Measurements from ENCODE around the gene MAP3K8.

DNA sequence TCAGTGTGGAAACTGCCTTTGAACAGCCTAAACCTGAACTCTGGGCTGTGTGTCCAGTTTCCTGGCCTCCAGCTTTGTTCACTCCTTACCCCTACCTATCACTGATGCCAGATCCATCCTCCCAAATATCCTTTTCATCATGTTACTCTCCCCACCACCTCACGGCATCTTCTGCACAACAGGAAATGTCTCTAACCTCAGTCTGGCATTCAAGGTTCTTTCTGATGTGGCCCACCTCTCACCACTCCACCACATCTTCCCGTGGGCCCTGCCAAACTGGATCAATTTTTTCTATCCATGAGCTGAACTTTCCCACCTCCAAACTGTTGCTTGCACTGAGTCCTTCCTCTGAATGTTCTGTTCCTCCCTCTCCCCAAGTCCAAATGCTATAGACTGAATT lies 35.8 kb upstream of the MAP3K8 start:
- no peak for TF ChIP-seq TAF1 (IDR thresholded peaks at IDR 0.05; ENCODE audit: borderline replicate concordance, insufficient read depth, low read length)
- TF ChIP-seq, protein P1, sequence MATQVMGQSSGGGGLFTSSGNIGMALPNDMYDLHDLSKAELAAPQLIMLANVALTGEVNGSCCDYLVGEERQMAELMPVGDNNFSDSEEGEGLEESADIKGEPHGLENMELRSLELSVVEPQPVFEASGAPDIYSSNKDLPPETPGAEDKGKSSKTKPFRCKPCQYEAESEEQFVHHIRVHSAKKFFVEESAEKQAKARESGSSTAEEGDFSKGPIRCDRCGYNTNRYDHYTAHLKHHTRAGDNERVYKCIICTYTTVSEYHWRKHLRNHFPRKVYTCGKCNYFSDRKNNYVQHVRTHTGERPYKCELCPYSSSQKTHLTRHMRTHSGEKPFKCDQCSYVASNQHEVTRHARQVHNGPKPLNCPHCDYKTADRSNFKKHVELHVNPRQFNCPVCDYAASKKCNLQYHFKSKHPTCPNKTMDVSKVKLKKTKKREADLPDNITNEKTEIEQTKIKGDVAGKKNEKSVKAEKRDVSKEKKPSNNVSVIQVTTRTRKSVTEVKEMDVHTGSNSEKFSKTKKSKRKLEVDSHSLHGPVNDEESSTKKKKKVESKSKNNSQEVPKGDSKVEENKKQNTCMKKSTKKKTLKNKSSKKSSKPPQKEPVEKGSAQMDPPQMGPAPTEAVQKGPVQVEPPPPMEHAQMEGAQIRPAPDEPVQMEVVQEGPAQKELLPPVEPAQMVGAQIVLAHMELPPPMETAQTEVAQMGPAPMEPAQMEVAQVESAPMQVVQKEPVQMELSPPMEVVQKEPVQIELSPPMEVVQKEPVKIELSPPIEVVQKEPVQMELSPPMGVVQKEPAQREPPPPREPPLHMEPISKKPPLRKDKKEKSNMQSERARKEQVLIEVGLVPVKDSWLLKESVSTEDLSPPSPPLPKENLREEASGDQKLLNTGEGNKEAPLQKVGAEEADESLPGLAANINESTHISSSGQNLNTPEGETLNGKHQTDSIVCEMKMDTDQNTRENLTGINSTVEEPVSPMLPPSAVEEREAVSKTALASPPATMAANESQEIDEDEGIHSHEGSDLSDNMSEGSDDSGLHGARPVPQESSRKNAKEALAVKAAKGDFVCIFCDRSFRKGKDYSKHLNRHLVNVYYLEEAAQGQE (IDR thresholded peaks at IDR 0.05; ENCODE audit: insufficient read depth in 1 of 2, low read depth in 2 of 2, low read length in 2 of 2), result no peak
- TF ChIP-seq POLR2AphosphoS5 (IDR thresholded peaks at IDR 0.05; ENCODE audit: low read depth, low read length), result no peak
- TF ChIP-seq SIN3A (IDR thresholded peaks at IDR 0.05; ENCODE audit: borderline replicate concordance, insufficient read depth, low read length), result no peak
